GM19397 (cell line): ENCODE results near the gene TACC2.

ENCODE experiments used
- ATAC-seq: cut with Tn5 transposase; IDR thresholded peaks from one replicate; pipeline ENCODE4 v1.9.1; 2021; ENCODE audit warnings: mild to moderate bottlenecking, moderate library complexity; ENCODE audit not compliant: unreplicated experiment

The TACC2 gene

GRCh38 chr10:122264436-122264835, 275.5 kb downstream of the TACC2 start:
- no peak for ATAC-seq

- ATAC-seq, result no peak
Measured at GRCh38 chr10:122264931-122265330, 276.0 kb downstream of the TACC2 start.

GRCh38 chr10:122265896-122266295, 276.9 kb downstream of the TACC2 start:
- ATAC-seq, result no peak

GRCh38 chr10:122267849-122268737, 279.1 kb downstream of the TACC2 start:
- peak; percentile 64 for ATAC-seq

GRCh38 chr10:122269059-122269687, 280.2 kb downstream of the TACC2 start:
- no peak for ATAC-seq

- ATAC-seq, result no peak
Measured at GRCh38 chr10:122271076-122271475, 282.1 kb downstream of the TACC2 start, which contains the start of gene BTBD16. Gene BTBD16 (plus strand): TSS chr10:122271296. CDS start chr10:122275082, 3,786 bp downstream.

- ATAC-seq, result no peak
Measured at GRCh38 chr10:122273966-122274545, 285.1 kb downstream of the TACC2 start.

GRCh38 chr10:122276611-122277208, 287.7 kb downstream of the TACC2 start:
- no peak for ATAC-seq

- no peak for ATAC-seq
Measured at GRCh38 chr10:122277526-122278136, 288.7 kb downstream of the TACC2 start.

- no peak for ATAC-seq
Measured at GRCh38 chr10:122279725-122280141, 290.8 kb downstream of the TACC2 start.

- no peak for ATAC-seq
Measured at GRCh38 chr10:122280156-122280555, 291.2 kb downstream of the TACC2 start.

GRCh38 chr10:122281018-122281626, 292.2 kb downstream of the TACC2 start:
- ATAC-seq, result no peak

GRCh38 chr10:122281751-122282150, 292.8 kb downstream of the TACC2 start:
- ATAC-seq, result no peak

- ATAC-seq, result no peak
Measured at GRCh38 chr10:122282253-122282671, 293.3 kb downstream of the TACC2 start.

- ATAC-seq, result no peak
Measured at GRCh38 chr10:122282909-122283308, 293.9 kb downstream of the TACC2 start.

GRCh38 chr10:122285506-122286444, 296.8 kb downstream of the TACC2 start:
- no peak for ATAC-seq

GRCh38 chr10:122286867-122287266, 297.9 kb downstream of the TACC2 start:
- ATAC-seq, result no peak

- no peak for ATAC-seq
Measured at GRCh38 chr10:122287570-122287969, 298.6 kb downstream of the TACC2 start.

- ATAC-seq, result no peak
Measured at GRCh38 chr10:122288262-122288661, 299.3 kb downstream of the TACC2 start.
